GM18508 (cell line): Measurements from ENCODE around the gene MSTO1.
A peak's percentile ranks its signal among the peaks of the same experiment; 100 is the strongest.
"Not testable (repeated sequence)": the region's sequence is repeated elsewhere in the genome, so short reads cannot be mapped to it uniquely, and the experiment has no call there.

ENCODE experiments used
- ATAC-seq: cut with Tn5 transposase; IDR thresholded peaks from one replicate; pipeline ENCODE4 v1.9.1; 2021; ENCODE audit warnings: moderate number of reproducible peaks; ENCODE audit not compliant: insufficient read depth, unreplicated experiment

Gene MSTO1

GRCh38 chr1:155609515-155610256 is at the start of gene MSTO1:
MSTO1 (plus strand) TSS chr1:155610218; CDS start chr1:155610249, 31 bp downstream.
- peak; percentile 66 for ATAC-seq

- ATAC-seq: not testable (repeated sequence)
Observed at GRCh38 chr1:155561779-155562580, 48.0 kb upstream of the MSTO1 start.

GRCh38 chr1:155562581-155563376 is 47.2 kb upstream of the MSTO1 start, which contains the start of gene ASH1L:
ASH1L (minus strand) TSS chr1:155562803; CDS start chr1:155521519, 41,284 bp downstream.
- ATAC-seq: no peak

GRCh38 chr1:155563377-155564022 is 46.5 kb upstream of the MSTO1 start:
- ATAC-seq: not testable (repeated sequence)

GRCh38 chr1:155569988-155570592 is 39.9 kb upstream of the MSTO1 start:
- ATAC-seq: no peak

GRCh38 chr1:155570593-155570990 is 39.4 kb upstream of the MSTO1 start:
- no peak for ATAC-seq

- no peak for ATAC-seq
Observed at GRCh38 chr1:155574077-155574476, 35.9 kb upstream of the MSTO1 start.

- not testable (repeated sequence) for ATAC-seq
Observed at GRCh38 chr1:155575608-155576007, 34.4 kb upstream of the MSTO1 start.

- not testable (repeated sequence) for ATAC-seq
Observed at GRCh38 chr1:155583846-155584245, 26.2 kb upstream of the MSTO1 start.

- not testable (repeated sequence) for ATAC-seq
Observed at GRCh38 chr1:155589282-155589681, 20.7 kb upstream of the MSTO1 start.

- ATAC-seq: not testable (repeated sequence)
Observed at GRCh38 chr1:155590516-155591247, 19.3 kb upstream of the MSTO1 start.

- ATAC-seq: no peak
Observed at GRCh38 chr1:155591770-155592169, 18.2 kb upstream of the MSTO1 start.

- not testable (repeated sequence) for ATAC-seq
Observed at GRCh38 chr1:155595877-155596474, 14.0 kb upstream of the MSTO1 start.

GRCh38 chr1:155596864-155597263 is 13.2 kb upstream of the MSTO1 start:
- no peak for ATAC-seq

GRCh38 chr1:155598842-155599331 is 11.1 kb upstream of the MSTO1 start:
- ATAC-seq: no peak

- not testable (repeated sequence) for ATAC-seq
Observed at GRCh38 chr1:155599828-155600572, 10.0 kb upstream of the MSTO1 start.

GRCh38 chr1:155607708-155608107 is 2.3 kb upstream of the MSTO1 start:
- ATAC-seq: no peak

- ATAC-seq: no peak
Observed at GRCh38 chr1:155608888-155609225, 1.2 kb upstream of the MSTO1 start.
